Effector memory CD4-positive, alpha-beta T cell (primary cell): ENCODE data around the gene KCTD17.

Source experiments
- DNase-seq, 3 donors: peaks; one replicate each; pipeline ENCODE4 v3.0.0-alpha.2; 2020
- H3K27ac ChIP-seq: 2 replicates; pipeline ENCODE4 v1.7.0; 2013; ENCODE audit warnings: mild to moderate bottlenecking, low read length, moderate library complexity; ENCODE audit not compliant: insufficient read depth, poor library complexity, severe bottlenecking
- H3K27me3 ChIP-seq: replicated peaks from 2 replicates; pipeline ENCODE4 v1.7.0; 2013; ENCODE audit warnings: mild to moderate bottlenecking, low read length; ENCODE audit not compliant: insufficient read depth, control insufficient read depth, poor library complexity, severe bottlenecking
- H3K36me3 ChIP-seq: 2 replicates; pipeline ENCODE4 v1.7.0; 2013; ENCODE audit warnings: mild to moderate bottlenecking, low read length, moderate library complexity; ENCODE audit not compliant: control insufficient read depth, insufficient read depth
- H3K4me1 ChIP-seq: 2 replicates; pipeline ENCODE4 v1.7.0; 2013; ENCODE audit warnings: low read length, mild to moderate bottlenecking; ENCODE audit not compliant: control insufficient read depth, insufficient read depth, poor library complexity, severe bottlenecking
- H3K4me3 ChIP-seq: 2 replicates; pipeline ENCODE4 v1.7.0; 2013; ENCODE audit warnings: low read length, low read depth, mild to moderate bottlenecking; ENCODE audit not compliant: insufficient read depth, poor library complexity, severe bottlenecking
- H3K9me3 ChIP-seq: 2 replicates; pipeline ENCODE4 v1.7.0; 2013; ENCODE audit warnings: mild to moderate bottlenecking, low read length, moderate library complexity; ENCODE audit not compliant: control insufficient read depth

The KCTD17 gene

DNA sequence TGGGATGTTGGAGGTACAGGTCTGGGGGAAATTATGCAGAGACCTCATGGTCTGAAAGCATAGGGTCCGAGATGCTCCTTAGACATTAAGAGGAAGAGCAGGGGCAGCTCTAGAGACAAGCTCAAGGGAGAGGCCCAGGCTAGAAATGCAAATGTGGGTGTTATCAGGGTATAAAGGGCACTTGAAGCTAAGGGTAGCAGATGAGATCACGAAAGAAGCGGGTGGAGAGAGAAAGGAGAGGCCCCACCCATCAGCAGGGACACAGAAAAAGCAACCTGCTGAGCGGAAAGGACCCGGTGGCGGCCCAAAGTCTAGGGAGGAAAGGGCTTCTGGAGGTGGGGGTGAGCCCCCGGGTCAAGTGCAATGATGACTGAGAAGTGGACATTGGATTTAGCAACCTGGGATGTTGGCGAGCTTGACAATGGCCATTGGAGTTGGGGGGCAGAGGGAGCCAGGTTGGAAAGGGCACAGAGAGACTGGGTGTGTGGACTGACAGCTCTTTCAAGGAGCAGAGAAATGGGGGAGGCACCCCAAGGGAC is 49.1 kb downstream of the KCTD17 start:
- Histone ChIP-seq H3K27me3 (peaks cover 6% of the 10 kb centered on the region), H3K9me3 (no peaks in the 10 kb centered on the region), H3K36me3 (no peaks in the 10 kb centered on the region), H3K27ac (no peak overlapping the region), H3K4me1 (no peaks in the 10 kb centered on the region), H3K4me3 (no peak overlapping the region)
- no peak for DNase-seq

- Histone ChIP-seq H3K27me3 (no peaks in the 10 kb centered on the region), H3K4me1 (no peaks in the 10 kb centered on the region), H3K27ac (no peak overlapping the region), H3K36me3 (no peaks in the 10 kb centered on the region), H3K9me3 (no peaks in the 10 kb centered on the region), H3K4me3 (no peak overlapping the region)
- no peak for DNase-seq
Measured at GRCh38 chr22:37101311-37102066, 49.9 kb downstream of the KCTD17 start.

DNA sequence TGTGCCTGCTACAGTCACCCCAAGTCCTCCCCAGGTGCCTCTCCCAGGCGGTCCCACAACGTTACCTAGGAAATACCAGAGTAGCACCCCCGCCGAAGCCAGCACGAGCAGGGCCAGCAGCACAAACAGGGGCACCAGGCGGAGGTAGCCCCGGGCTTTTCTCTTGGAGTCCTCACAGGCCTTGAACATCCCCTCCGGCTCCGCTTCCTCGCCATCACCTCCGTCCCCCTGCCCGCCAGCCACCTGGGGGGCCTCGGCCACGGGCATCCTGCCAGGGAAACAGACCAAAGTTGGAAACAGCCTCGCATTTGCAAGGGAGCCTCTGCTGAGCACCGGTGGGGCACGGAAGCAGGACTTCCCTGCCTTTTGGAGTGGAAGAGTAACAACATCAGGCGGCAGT is 51.6 kb downstream of the KCTD17 start:
- Histone ChIP-seq H3K4me1 (no peaks in the 10 kb centered on the region), H3K4me3 (no peak overlapping the region), H3K36me3 (no peaks in the 10 kb centered on the region), H3K27ac (no peak overlapping the region), H3K9me3 (no peaks in the 10 kb centered on the region), H3K27me3 (no peaks in the 10 kb centered on the region)
- DNase-seq, result no peak

GRCh38 chr22:37103656-37104452 is 52.3 kb downstream of the KCTD17 start:
- no peaks in the 10 kb centered on the region for H3K9me3 ChIP-seq
- no peaks in the 10 kb centered on the region for H3K36me3 ChIP-seq
- no peaks in the 10 kb centered on the region for H3K27me3 ChIP-seq
- DNase-seq, result no peak
- no peaks in the 10 kb centered on the region for H3K4me1 ChIP-seq
- no peak overlapping the region for H3K4me3 ChIP-seq
- no peak overlapping the region for H3K27ac ChIP-seq

DNA sequence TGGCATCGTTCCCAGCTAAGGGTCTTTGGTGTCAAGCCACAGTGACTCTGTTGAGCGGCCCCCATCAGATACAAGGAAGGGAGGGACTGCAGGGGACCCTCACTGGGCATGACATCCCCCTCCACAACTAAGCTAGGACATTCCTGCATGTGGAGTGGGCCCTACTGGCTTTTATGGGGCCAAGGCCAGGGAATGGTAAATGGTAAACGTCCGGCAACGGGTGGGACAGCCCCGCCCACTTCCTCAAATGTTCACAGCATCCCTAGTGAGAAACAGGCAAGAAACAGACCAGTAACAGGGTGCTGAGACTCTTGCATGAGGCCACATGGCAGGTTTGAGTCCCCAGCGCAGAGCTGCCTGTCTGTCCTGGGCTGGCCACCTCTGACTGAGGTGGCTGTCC is 53.6 kb downstream of the KCTD17 start:
- no peak for DNase-seq
- Histone ChIP-seq H3K4me1 (no peaks in the 10 kb centered on the region), H3K27ac (no peak overlapping the region), H3K4me3 (no peak overlapping the region), H3K9me3 (no peaks in the 10 kb centered on the region), H3K27me3 (no peaks in the 10 kb centered on the region), H3K36me3 (no peaks in the 10 kb centered on the region)

DNA sequence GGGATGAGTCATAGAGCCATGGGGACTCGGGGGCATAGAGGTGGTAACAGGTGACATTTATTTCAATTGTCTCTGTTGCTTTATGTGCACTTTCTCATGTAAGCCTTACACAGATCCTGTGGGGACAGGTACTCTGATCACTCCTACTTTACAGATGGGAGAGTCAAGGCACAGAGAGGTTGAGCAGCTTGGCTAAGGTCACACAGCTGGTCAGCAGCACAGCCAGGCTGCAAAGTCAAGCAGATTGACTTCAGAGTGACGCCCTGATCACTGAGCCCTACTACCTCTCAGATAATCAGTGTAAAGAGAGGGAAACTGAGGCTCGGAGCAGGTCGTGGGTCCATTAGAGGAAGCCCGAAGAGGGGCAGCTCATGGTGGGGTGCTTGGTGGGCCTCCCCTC is 54.4 kb downstream of the KCTD17 start:
- Histone ChIP-seq H3K27me3 (no peaks in the 10 kb centered on the region), H3K36me3 (no peaks in the 10 kb centered on the region), H3K4me3 (no peak overlapping the region), H3K9me3 (no peaks in the 10 kb centered on the region), H3K4me1 (no peaks in the 10 kb centered on the region), H3K27ac (no peak overlapping the region)
- no peak for DNase-seq

DNA sequence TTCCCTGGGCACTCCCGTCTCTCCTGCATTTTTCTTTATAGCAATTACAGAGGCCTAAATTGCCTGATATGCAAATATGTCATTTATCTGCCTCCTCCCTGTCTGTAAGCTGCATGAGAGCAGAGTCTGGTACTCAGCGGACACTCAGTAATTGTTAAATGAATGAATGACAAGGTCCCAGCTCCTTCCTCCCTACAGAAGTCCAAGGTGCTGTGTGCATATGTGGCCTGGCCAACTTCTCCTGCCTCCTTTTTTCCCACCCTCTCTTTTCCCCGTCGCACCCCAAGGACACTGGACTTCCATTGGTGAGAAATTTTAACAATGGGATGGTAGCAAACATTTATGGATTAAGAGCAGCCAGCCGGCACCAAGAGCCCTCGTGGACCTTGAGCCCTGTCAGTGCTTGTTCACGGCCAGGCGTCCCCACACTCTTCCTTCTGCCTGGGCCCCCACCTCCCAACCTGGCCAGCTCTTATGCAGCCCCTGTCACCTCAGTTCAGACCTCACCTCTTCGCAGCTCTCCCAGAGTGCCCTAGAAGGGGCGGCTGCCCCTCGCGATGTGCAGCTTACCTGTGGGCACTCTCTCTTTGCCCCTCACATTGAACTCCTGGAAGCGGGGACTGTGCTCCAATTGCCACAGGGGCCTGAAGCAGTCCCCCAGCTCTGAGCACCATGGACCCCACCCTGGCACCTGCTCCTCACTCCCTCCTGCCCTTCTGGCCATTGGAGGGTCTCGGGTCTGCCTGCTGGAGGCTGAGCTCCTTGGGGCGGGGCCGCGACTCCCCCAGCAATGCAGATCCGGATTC is 56.5 kb downstream of the KCTD17 start:
- H3K4me3 ChIP-seq, result no peak overlapping the region
- H3K4me1 ChIP-seq, result no peaks in the 10 kb centered on the region
- H3K27ac ChIP-seq, result no peak overlapping the region
- H3K27me3 ChIP-seq, result no peaks in the 10 kb centered on the region
- DNase-seq, result no peak
- no peaks in the 10 kb centered on the region for H3K9me3 ChIP-seq
- no peaks in the 10 kb centered on the region for H3K36me3 ChIP-seq

GRCh38 chr22:37109242-37109917 is 57.8 kb downstream of the KCTD17 start, which contains the start of gene TMPRSS6:
TMPRSS6 (minus strand) TSS chr22:37109713; CDS start chr22:37103417, 6,296 bp downstream.
- no peaks in the 10 kb centered on the region for H3K27me3 ChIP-seq

DNA sequence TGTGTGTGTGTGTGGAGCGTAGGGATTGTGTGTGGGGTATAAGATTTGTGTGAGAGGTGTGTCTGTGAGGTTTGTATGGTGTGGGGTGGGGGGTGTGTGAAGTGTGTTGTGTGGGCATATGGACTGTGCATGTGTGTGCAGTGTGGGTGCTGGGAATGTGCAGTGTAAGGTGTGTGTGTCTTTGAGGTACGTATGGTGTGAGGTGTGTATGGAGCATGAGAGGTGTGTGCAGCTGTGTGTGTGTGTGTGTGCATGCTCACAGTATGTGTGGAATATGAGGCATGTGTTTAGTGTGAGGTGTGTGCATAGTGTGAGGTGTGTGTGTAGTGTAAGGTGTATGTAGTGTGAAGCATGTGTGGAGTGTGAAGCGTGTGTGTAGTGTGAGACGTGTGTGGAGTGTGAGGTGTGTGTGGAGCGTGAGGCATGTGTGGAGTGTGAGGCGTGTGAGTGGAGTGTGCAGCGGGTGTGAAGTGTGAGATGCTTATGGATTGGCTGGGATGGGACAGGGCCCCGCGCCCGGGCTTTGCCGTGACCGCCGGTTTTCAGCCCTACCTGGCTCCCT is 59.7 kb downstream of the KCTD17 start:
- Histone ChIP-seq H3K36me3 (no peaks in the 10 kb centered on the region), H3K27ac (no peak overlapping the region), H3K27me3 (no peaks in the 10 kb centered on the region), H3K4me1 (no peaks in the 10 kb centered on the region), H3K9me3 (no peaks in the 10 kb centered on the region), H3K4me3 (no peak overlapping the region)
- no peak for DNase-seq

More at GRCh38 chr22:37109242-37109917, 57.8 kb downstream of the KCTD17 start, which contains the start of gene TMPRSS6:
- Histone ChIP-seq H3K4me3 (no peak within 1 kb of the TSS), H3K27ac (no peak within 1 kb of the TSS), H3K9me3 (no peaks in the 10 kb centered on the region), H3K4me1 (no peaks in the 10 kb centered on the region), H3K36me3 (no peaks in the 10 kb centered on the region)
- no peak for DNase-seq
